Mucosa of descending colon (tissue), 3 donors: ENCODE data around the gene TXNRD2. TPM values are rescaled to one million over a fixed set of nuclear protein-coding genes. Genes with fewer than 3 reads are reported as not detected.

Experiments used
- ATAC-seq: fragments of 200-7000 bp; cut with Tn5 transposase; one replicate; pipeline ENCODE4 v1.9.1; 2020; ENCODE audit warnings: mild to moderate bottlenecking, moderate library complexity
- DNase-seq, 3 donors: peaks; one replicate each; pipeline ENCODE4 v3.0.0-alpha.2; 2020
- H3K36me3 ChIP-seq: fragments of 200-600 bp; one replicate; pipeline ENCODE4 v1.8.0; 2021; ENCODE audit warnings: low read depth, mild to moderate bottlenecking
- H3K4me1 ChIP-seq: fragments of 200-600 bp; one replicate; pipeline ENCODE4 v1.8.0; 2021; ENCODE audit warnings: low read depth, mild to moderate bottlenecking
- H3K4me3 ChIP-seq: fragments of 200-600 bp; one replicate; pipeline ENCODE4 v1.8.0; 2021; ENCODE audit warnings: mild to moderate bottlenecking
- H3K9me3 ChIP-seq: fragments of 200-600 bp; one replicate; pipeline ENCODE4 v1.8.0; 2021; ENCODE audit warnings: mild to moderate bottlenecking
- intact Hi-C, 2 donors: fragments of 100-400 bp; cut with DNase I in 1 of 2; cut with micrococcal nuclease in 1 of 2; formaldehyde crosslinking; loops; one replicate each; pipeline versions ENCODE4 v1.11.0 to v1.11.1; 2022; cut with DNase I, micrococcal nuclease
- total RNA-seq, 3 donors: library from RNA; stranded (reverse); fragmentation: NEBNext Ultra II Directional in 2 of 3; extraction: Animal tissue kit (Norgen Biotek cat#: 25700) in 2 of 3; gene quantifications; one replicate each; pipeline versions ENCODE4 v1.2.1 to v1.2.4, GENCODE V29; 2021 to 2023
- TF ChIP-seq, protein P1 (sequence below): fragments of 200-600 bp; IDR thresholded peaks from one replicate; pipeline ENCODE4 v1.8.0; 2022; ENCODE audit warnings: antibody characterized with exemption, mild to moderate bottlenecking
- donor health status: DM: no; HTN: no; CAD: no; lungs with moderate emphysema.
- donor health status: DM: no; HTN: no; CAD: no.
- donor health status: DM: no; HTN: yes; CAD: no.

The TXNRD2 gene
- total RNA-seq, 3 donors from 2014 or later: 20.9 to 23.6 (median 22.6) TPM

DNA sequence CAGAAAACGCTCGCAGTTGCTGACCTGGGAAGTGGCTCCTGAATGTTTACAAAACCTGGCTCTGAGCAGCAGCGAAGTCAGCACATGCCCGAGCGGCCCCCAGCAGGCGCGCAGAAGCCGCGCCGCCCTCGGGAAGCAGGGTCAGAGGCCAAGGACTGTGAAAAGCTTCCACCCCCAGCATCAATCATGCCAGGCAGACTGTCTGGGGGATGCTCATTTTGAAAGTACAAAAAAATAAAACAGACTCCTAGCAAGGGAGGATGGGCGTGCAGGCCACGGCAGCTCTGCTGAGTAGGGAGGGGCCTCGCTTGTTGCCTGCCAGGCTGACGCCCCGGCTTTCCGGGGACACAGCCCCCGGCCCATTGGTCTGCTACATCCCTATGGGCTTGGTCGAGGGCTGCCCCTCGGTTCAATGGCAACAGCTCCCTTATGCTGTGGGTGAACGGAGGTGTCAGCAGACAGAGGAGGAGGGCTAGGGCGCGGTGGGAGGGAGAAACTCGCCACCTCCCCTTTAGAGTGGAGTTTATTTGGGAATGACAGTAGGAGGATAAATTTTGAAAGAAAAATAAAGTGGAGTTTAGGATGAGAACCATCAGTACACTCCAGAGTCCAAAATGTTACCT lies 49.2 kb downstream of the TXNRD2 start:
- DNase-seq (peak in 1 of 3 donors; percentile 63), ATAC-seq (peak; percentile 36)
- Histone ChIP-seq H3K36me3 (no peaks in the 10 kb centered on the region), H3K9me3 (no peaks in the 10 kb centered on the region), H3K4me3 (no peak overlapping the region), H3K4me1 (no peaks in the 10 kb centered on the region)
- intact Hi-C loops: no loop called here
- TF ChIP-seq, protein P1, sequence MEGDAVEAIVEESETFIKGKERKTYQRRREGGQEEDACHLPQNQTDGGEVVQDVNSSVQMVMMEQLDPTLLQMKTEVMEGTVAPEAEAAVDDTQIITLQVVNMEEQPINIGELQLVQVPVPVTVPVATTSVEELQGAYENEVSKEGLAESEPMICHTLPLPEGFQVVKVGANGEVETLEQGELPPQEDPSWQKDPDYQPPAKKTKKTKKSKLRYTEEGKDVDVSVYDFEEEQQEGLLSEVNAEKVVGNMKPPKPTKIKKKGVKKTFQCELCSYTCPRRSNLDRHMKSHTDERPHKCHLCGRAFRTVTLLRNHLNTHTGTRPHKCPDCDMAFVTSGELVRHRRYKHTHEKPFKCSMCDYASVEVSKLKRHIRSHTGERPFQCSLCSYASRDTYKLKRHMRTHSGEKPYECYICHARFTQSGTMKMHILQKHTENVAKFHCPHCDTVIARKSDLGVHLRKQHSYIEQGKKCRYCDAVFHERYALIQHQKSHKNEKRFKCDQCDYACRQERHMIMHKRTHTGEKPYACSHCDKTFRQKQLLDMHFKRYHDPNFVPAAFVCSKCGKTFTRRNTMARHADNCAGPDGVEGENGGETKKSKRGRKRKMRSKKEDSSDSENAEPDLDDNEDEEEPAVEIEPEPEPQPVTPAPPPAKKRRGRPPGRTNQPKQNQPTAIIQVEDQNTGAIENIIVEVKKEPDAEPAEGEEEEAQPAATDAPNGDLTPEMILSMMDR: no peak

DNA sequence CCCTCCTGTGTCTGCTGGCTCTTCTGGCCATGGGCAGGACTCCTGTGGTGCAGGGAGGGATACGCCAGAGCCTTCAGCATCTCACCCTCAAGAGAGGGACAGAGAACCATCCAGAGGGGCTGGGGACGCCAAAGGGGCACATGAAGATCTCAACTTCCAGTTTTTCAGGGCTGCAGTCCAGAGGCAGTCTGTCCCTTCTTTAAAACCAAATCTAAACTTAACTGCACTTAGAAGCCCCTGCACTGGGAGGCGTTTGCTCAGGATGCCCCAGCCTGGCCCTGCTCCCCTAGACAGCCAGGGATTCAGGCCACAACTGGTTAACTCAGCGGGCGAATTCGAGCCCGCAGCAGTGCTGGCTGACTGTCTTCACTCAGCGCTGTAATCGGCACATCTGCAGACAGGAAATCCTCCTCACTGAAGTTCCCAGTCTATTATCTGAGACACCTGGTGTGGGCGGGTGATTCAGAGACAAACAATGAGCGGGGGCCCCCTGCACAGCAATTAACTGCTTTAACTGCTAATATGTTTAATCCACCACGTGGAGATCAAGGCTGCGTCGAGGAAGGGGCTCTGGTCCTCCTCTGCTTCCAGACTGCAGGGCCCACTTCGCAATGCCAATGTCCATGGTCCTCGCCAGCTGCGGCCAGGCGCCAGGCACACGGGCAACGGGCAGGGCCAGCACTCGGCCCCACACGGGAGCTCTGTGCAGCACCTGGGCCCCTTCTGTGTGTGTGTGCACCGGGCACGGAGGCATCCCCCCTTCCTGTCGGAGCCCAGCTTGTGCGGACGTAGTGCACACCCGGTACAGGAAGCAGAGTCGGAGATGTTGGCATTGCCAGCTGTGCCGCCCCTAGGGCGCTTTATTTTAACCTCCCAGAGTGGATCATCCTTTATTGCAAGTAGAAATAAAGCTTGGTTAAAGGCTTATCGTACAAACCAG lies 50.0 kb downstream of the TXNRD2 start:
- ATAC-seq: peak; percentile 78
- TF ChIP-seq, protein P1: no peak
- no peak overlapping the region for H3K4me3 ChIP-seq
- peak in 2 of 3 donors; percentile 35 to 69 for DNase-seq
- no peaks in the 10 kb centered on the region for H3K9me3 ChIP-seq
- intact Hi-C loops: no loop called here
- no peaks in the 10 kb centered on the region for H3K4me1 ChIP-seq
- no peaks in the 10 kb centered on the region for H3K36me3 ChIP-seq

DNA sequence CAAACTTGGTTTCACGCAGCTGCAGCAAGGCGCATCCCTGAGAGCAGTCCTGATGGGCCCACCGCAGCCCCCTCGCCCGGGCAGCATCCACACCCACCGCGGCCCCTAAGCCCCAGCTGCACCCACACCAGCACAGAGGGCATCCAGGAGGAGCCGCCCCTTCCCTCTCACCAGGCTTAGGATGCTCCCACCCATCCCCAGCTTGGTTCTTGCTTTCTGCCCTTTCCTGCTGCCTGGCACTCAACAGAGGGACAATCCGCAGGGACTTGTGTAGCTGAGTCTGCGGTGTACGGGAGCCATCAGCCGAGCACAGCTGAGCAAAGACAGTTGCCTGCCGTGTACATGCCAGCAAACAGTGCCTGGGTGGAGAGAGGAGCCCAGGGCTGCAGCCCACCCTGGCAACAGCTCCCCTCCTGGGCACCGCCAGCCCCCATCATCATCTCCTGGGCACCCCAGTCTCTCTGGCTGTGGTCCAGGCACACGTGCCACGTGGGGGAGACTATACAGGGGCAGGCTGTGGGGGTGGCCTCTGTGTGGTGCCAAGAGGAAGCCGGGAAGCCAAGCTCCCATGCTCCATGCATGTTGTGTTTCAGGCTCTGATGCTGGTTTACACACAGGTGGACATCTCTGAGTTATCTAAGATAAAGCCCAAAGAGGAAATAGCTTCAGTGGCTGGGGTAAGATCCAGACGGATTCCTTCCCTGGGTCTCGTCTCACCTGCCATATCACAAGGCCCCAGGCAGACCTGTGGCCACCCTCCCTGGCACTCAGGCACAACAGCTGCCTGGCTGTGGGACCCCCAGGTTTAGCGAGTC lies 50.9 kb downstream of the TXNRD2 start:
- Histone ChIP-seq H3K4me1 (no peaks in the 10 kb centered on the region), H3K36me3 (no peaks in the 10 kb centered on the region), H3K9me3 (no peaks in the 10 kb centered on the region), H3K4me3 (no peak overlapping the region)
- intact Hi-C loops: no loop called here
- DNase-seq (peak in 2 of 3 donors; percentile 10 to 51), ATAC-seq (no peak)
- TF ChIP-seq, protein P1: no peak

DNA sequence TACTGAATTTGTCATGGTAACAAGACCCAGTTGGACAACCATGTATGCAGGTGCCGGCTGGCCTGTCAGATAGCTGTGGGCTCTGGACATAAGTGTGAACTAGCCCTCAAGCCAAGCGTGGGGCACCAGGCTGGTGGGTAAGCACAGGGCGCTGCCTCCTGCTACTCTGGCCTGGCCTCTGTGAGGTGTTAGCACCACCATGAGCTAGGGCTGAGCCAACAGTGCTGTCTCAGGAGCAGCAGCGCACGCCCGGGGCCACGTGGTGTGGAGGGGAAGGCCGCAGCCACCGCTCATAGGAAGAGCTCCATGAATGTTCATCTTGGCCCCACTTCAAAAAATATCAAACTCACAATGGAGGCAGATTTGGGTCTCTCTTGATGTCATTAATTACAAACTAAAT lies 51.7 kb downstream of the TXNRD2 start:
- intact Hi-C loops: no loop called here
- ATAC-seq (no peak), DNase-seq (peak in 2 of 3 donors; percentile 23 to 42)
- Histone ChIP-seq H3K4me1 (no peaks in the 10 kb centered on the region), H3K36me3 (no peaks in the 10 kb centered on the region), H3K4me3 (no peak overlapping the region), H3K9me3 (no peaks in the 10 kb centered on the region)
- TF ChIP-seq, protein P1: no peak

DNA sequence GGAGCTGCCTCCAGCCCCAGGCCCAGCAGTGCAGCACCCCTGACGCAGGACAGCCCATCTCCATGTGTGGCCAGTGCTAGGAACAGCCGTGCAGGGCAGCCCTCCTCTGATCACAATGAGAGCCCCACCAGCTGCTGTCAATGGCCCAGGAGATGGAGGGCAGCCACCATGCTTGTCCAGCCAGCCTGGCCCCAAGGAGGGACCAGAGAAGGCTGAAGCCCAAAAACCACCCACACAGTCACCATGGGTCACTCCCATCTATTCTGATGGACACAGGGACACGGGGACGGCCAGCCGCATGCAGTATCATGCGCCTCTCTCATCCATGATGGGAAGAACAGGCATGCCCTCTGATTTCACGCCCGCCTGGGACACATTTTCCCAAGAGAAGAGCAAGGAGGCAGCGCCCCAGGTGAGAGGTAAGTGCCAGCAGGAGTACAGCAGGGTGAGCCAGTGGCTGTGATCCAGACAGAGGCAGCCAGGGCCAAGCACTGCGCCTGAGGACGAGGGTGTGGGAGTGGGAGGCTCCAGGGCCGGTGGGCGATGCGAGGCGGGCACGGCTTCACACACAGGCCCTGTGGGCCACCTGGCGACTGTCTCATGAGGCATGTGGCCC lies 53.4 kb downstream of the TXNRD2 start:
- TF ChIP-seq, protein P1: no peak
- no peaks in the 10 kb centered on the region for H3K9me3 ChIP-seq
- no peaks in the 10 kb centered on the region for H3K36me3 ChIP-seq

More for the DNA sequence above, 53.4 kb downstream of the TXNRD2 start:
- intact Hi-C loops: no loop called here
- peak in 2 of 3 donors; percentile 21 to 51 for DNase-seq
- ATAC-seq: no peak
- H3K4me3 ChIP-seq: no peak overlapping the region
- no peaks in the 10 kb centered on the region for H3K4me1 ChIP-seq
